Naive thymus-derived CD4-positive, alpha-beta T cell (primary cell): ENCODE results near the gene BAX. TPM values are rescaled to one million over a fixed set of nuclear protein-coding genes. Genes with fewer than 3 reads are reported as not detected.

ENCODE experiments used
- ATAC-seq: fragments of 150-1000 bp; cut with Tn5 transposase; 2 replicates; pipeline ENCODE4 v1.10.0; 2021; ENCODE audit warnings: mild to moderate bottlenecking, moderate library complexity
- CTCF ChIA-PET: fragments of 350-600 bp; sonication (Branson Sonifier 250); formaldehyde crosslinking; loops from one replicate; lab custom pipeline; 2021; ENCODE audit warnings: antibody characterized with exemption; lab: Charles Lee
- POLR2A ChIA-PET: fragments of 350-600 bp; sonication (Branson Sonifier 250); formaldehyde crosslinking; loops from one replicate; lab custom pipeline; 2021; ENCODE audit warnings: antibody characterized with exemption, inconsistent platforms; lab: Charles Lee
- DNase-seq, 9 donors: peaks; one replicate each; pipeline versions ENCODE4 v3.0.0 to v3.0.0-alpha.2; 2020 to 2022; ENCODE audit warnings: mixed read lengths in 1 of 9
- H3K27ac ChIP-seq: one replicate; pipeline ENCODE4 v1.7.0; 2013; ENCODE audit warnings: mild to moderate bottlenecking, low read depth, low read length, moderate library complexity
- H3K27me3 ChIP-seq, 2 donors: one replicate each; pipeline ENCODE4 v1.7.0; 2013; ENCODE audit warnings: low read length in 2 of 2, mild to moderate bottlenecking in 2 of 2, moderate library complexity in 2 of 2; ENCODE audit not compliant: control insufficient read depth in 2 of 2, insufficient read depth in 2 of 2
- H3K36me3 ChIP-seq, 3 experiments: 1 replicate in 2 of 3; 2 replicates in 1 of 3; pipeline ENCODE4 v1.7.0; 2013; ENCODE audit warnings: low read length in 3 of 3, mild to moderate bottlenecking in 3 of 3, moderate library complexity in 1 of 3; ENCODE audit not compliant: insufficient read depth in 3 of 3, control insufficient read depth in 2 of 3
- H3K4me1 ChIP-seq, 2 donors: one replicate each; pipeline ENCODE4 v1.7.0; 2013; ENCODE audit warnings: low read length in 2 of 2, mild to moderate bottlenecking in 2 of 2, moderate library complexity in 1 of 2; ENCODE audit not compliant: control insufficient read depth in 2 of 2, insufficient read depth in 2 of 2
- H3K4me3 ChIP-seq: 2 replicates; pipeline ENCODE4 v1.7.0; 2013; ENCODE audit warnings: mild to moderate bottlenecking, low read length
- H3K9me3 ChIP-seq, 3 experiments: 1 replicate in 2 of 3; 2 replicates in 1 of 3; pipeline ENCODE4 v1.7.0; 2013; ENCODE audit warnings: low read length in 3 of 3; ENCODE audit not compliant: control insufficient read depth in 2 of 3
- H3K27ac Mint-ChIP-seq, 9 donors: one replicate each; pipeline ENCODE4 v1.8.0; 2020 to 2022; ENCODE audit warnings: mixed read lengths in 9 of 9, mild to moderate bottlenecking in 8 of 9, moderate library complexity in 5 of 9, inconsistent platforms in 2 of 9
- H3K27me3 Mint-ChIP-seq, 5 donors: one replicate each; pipeline ENCODE4 v1.8.0; 2021 to 2022; ENCODE audit warnings: mixed read lengths in 5 of 5, mild to moderate bottlenecking in 1 of 5
- H3K36me3 Mint-ChIP-seq, 5 donors: one replicate each; pipeline ENCODE4 v1.8.0; 2020 to 2022; ENCODE audit warnings: mixed read lengths in 5 of 5, mild to moderate bottlenecking in 3 of 5, inconsistent platforms in 1 of 5
- H3K4me1 Mint-ChIP-seq, 7 donors: one replicate each; pipeline ENCODE4 v1.8.0; 2020 to 2022; ENCODE audit warnings: mixed read lengths in 7 of 7, mild to moderate bottlenecking in 3 of 7, inconsistent platforms in 1 of 7
- H3K4me3 Mint-ChIP-seq, 10 donors: one replicate each; pipeline ENCODE4 v1.8.0; 2020 to 2022; ENCODE audit warnings: mild to moderate bottlenecking in 10 of 10, mixed read lengths in 10 of 10, moderate library complexity in 6 of 10, inconsistent platforms in 2 of 10
- H3K9me3 Mint-ChIP-seq, 11 donors: one replicate each; pipeline ENCODE4 v1.8.0; 2020 to 2022; ENCODE audit warnings: mixed read lengths in 11 of 11, mild to moderate bottlenecking in 4 of 11, inconsistent platforms in 1 of 11, moderate library complexity in 1 of 11
- intact Hi-C, 2 donors: fragments of 100-400 bp; cut with micrococcal nuclease; formaldehyde crosslinking; loops; one replicate each; pipeline ENCODE4 v1.15.1; 2023
- polyA plus RNA-seq, 2 donors: library from polyadenylated mRNA; unstranded; fragments of 300-500 nt; fragmentation: Illumina TruSeq; gene quantifications; one replicate each; pipeline ENCODE4 v1.2.3, GENCODE V29; 2021
- total RNA-seq, 6 experiments: library from RNA in 5 of 6; stranded (reverse) in 5 of 6; gene quantifications; 1 replicate in 5 of 6; 2 replicates in 1 of 6; pipeline ENCODE4 v1.2.3 and lab custom pipeline; 2021 to 2026

BAX gene
- total and polyA plus RNA-seq, 7 experiments from 2014 or later = 49.1 to 355 (median 85.4) TPM

- peaks cover 8 to 39% (median 34%) of the 10 kb centered on the region in 7 donors for H3K4me1 Mint-ChIP-seq
- POLR2A ChIA-PET = interaction anchor here (0.8 to 1.3 kb wide), 5 partner anchors 10 to 24 kb away, joined by 3 to 6 read pairs (median 4); partner anchors contain the start of genes GYS1 and RUVBL2
- no peak overlapping the region for H3K27ac Mint-ChIP-seq
- intact Hi-C loops = loop anchor here (2.0 to 5.0 kb wide), 4 partner anchors 15 to 637 kb away; partner anchors contain the start of genes BAX (in 1 of the 2), CA11 (in 1 of the 2) and LMTK3 (in 1 of the 2)
- peak overlapping the region in 1 of 10 donors; percentile 69 for H3K4me3 Mint-ChIP-seq
- H3K36me3 ChIP-seq = peaks cover 0 to 59% (median 6%) of the 10 kb centered on the region in 3 experiments
- no peak overlapping the region for H3K4me3 ChIP-seq
- peaks cover 0 to 5% (median 0%) of the 10 kb centered on the region in 11 donors for H3K9me3 Mint-ChIP-seq
- no peak overlapping the region for H3K27ac ChIP-seq
- no peaks in the 10 kb centered on the region for H3K27me3 Mint-ChIP-seq
- peaks cover 0 to 28% (median 11%) of the 10 kb centered on the region in 5 donors for H3K36me3 Mint-ChIP-seq
- no peaks in the 10 kb centered on the region for H3K27me3 ChIP-seq
- CTCF ChIA-PET = interaction anchor here (0.6 to 2.9 kb wide), 14 partner anchors 9 to 1197 kb away, joined by 3 to 20 read pairs (median 4); partner anchors contain the start of genes BAX, GYS1, PPP1R15A and RUVBL2
- ATAC-seq (no peak), DNase-seq (no peak)
- H3K9me3 ChIP-seq = no peaks in the 10 kb centered on the region
- peaks cover 11 to 14% of the 10 kb centered on the region in 2 donors for H3K4me1 ChIP-seq
These were observed 14.8 kb downstream of the BAX start for GRCh38 chr19:48969276-48970138.

- no peak for ATAC-seq
- peaks cover 0 to 61% (median 6%) of the 10 kb centered on the region in 3 experiments for H3K36me3 ChIP-seq
- CTCF ChIA-PET = interaction anchor here (0.6 to 2.9 kb wide), 24 partner anchors 8 to 878 kb away, joined by 3 to 20 read pairs (median 4); partner anchors contain the start of genes BAX, DHDH, PPP1R15A and RUVBL2
These were observed 15.6 kb downstream of the BAX start for GRCh38 chr19:48970139-48970766.

GRCh38 chr19:48970923-48971395 is 16.3 kb downstream of the BAX start:
- ChIA-PET POLR2A (interaction anchor here (0.7 to 1.3 kb wide), 9 partner anchors 9 to 338 kb away, joined by 3 to 4 read pairs (median 3); no protein-coding TSS in a partner anchor), CTCF (interaction anchor here (0.6 to 2.9 kb wide), 25 partner anchors 8 to 877 kb away, joined by 3 to 20 read pairs (median 4); partner anchors contain the start of genes BAX, DHDH, GYS1 and PPP1R15A)
- Mint-ChIP-seq H3K27me3 (no peaks in the 10 kb centered on the region), H3K27ac (peak overlapping the region in 4 of 9 donors; percentile 26 to 77 (median 42)), H3K36me3 (peaks cover 0 to 24% (median 8%) of the 10 kb centered on the region in 5 donors), H3K9me3 (no peaks in the 10 kb centered on the region), H3K4me1 (peaks cover 5 to 26% (median 20%) of the 10 kb centered on the region in 7 donors), H3K4me3 (peak overlapping the region in 1 of 10 donors; percentile 18)
- intact Hi-C loops = loop anchor here (1.0 to 2.0 kb wide), 7 partner anchors 16 to 325 kb away; partner anchors contain the start of genes BAX (in 1 of the 2), CA11 (in 1 of the 2) and DHDH (in 1 of the 2)
- Histone ChIP-seq H3K4me3 (no peak overlapping the region), H3K27me3 (no peaks in the 10 kb centered on the region), H3K36me3 (peaks cover 0 to 61% (median 6%) of the 10 kb centered on the region in 3 experiments), H3K27ac (no peak overlapping the region), H3K4me1 (peaks cover 8 to 11% of the 10 kb centered on the region in 2 donors), H3K9me3 (no peaks in the 10 kb centered on the region)
- ATAC-seq (peak; percentile 85), DNase-seq (peak; percentile 57 to 81 (median 72))

More at GRCh38 chr19:48970139-48970766, 15.6 kb downstream of the BAX start:
- no peak overlapping the region for H3K27ac ChIP-seq
- H3K27me3 ChIP-seq = no peaks in the 10 kb centered on the region
- H3K4me3 ChIP-seq = no peak overlapping the region
- Mint-ChIP-seq H3K36me3 (peaks cover 0 to 28% (median 9%) of the 10 kb centered on the region in 5 donors), H3K27ac (no peak overlapping the region), H3K9me3 (peaks cover 0 to 5% (median 0%) of the 10 kb centered on the region in 11 donors), H3K4me1 (peaks cover 5 to 32% (median 27%) of the 10 kb centered on the region in 7 donors), H3K4me3 (no peak overlapping the region), H3K27me3 (no peaks in the 10 kb centered on the region)
- intact Hi-C loops = loop anchor here in 1 of 2 donors (2.0 kb wide), 1 partner anchor 15 kb away; the partner anchor contains the start of gene BAX
- DNase-seq = no peak
- H3K9me3 ChIP-seq = no peaks in the 10 kb centered on the region
- POLR2A ChIA-PET = interaction anchor here (0.7 to 1.3 kb wide), 9 partner anchors 8 to 325 kb away, joined by 3 to 6 read pairs (median 4); partner anchors contain the start of genes GYS1 and RUVBL2
- H3K4me1 ChIP-seq = peaks cover 9 to 12% of the 10 kb centered on the region in 2 donors

- CTCF ChIA-PET = interaction anchor here (1.0 to 1.7 kb wide), 3 partner anchors 8 to 24 kb away, joined by 3 to 5 read pairs (median 3); partner anchors contain the start of gene RUVBL2
- ATAC-seq (peak; percentile 78), DNase-seq (peak in 6 of 9 donors; percentile 34 to 53 (median 50))
- H3K27me3 Mint-ChIP-seq = no peaks in the 10 kb centered on the region
- H3K27ac Mint-ChIP-seq = peak overlapping the region in 2 of 9 donors; percentile 3 to 23
- H3K9me3 Mint-ChIP-seq = no peaks in the 10 kb centered on the region
- Histone ChIP-seq H3K4me1 (no peaks in the 10 kb centered on the region), H3K9me3 (no peaks in the 10 kb centered on the region), H3K4me3 (no peak overlapping the region), H3K27ac (no peak overlapping the region), H3K36me3 (peaks cover 0 to 24% (median 9%) of the 10 kb centered on the region in 3 experiments), H3K27me3 (no peaks in the 10 kb centered on the region)
- peaks cover 0 to 19% (median 8%) of the 10 kb centered on the region in 5 donors for H3K36me3 Mint-ChIP-seq
- peaks cover 0 to 7% (median under 1%) of the 10 kb centered on the region in 7 donors for H3K4me1 Mint-ChIP-seq
- no peak overlapping the region for H3K4me3 Mint-ChIP-seq
- POLR2A ChIA-PET = interaction anchor here (0.6 to 2.6 kb wide), 6 partner anchors 10 to 339 kb away, joined by 3 to 8 read pairs (median 4); partner anchors contain the start of genes DBP, FTL, GYS1 and RUVBL2
- intact Hi-C loops = no loop called here
These were observed 21.5 kb downstream of the BAX start for GRCh38 chr19:48975947-48976847.

- intact Hi-C loops = no loop called here
- H3K27me3 Mint-ChIP-seq = no peaks in the 10 kb centered on the region
- DNase-seq (no peak), ATAC-seq (no peak)
- H3K36me3 Mint-ChIP-seq = peaks cover 0 to 24% (median 8%) of the 10 kb centered on the region in 5 donors
- ChIA-PET POLR2A (interaction anchor here (1.4 to 2.6 kb wide), 2 partner anchors 11 to 16 kb away, joined by 7 to 8 read pairs; partner anchors contain the start of genes FTL, GYS1 and RUVBL2), CTCF (interaction anchor here (1.1 to 1.7 kb wide), 3 partner anchors 9 to 17 kb away, joined by 3 to 5 read pairs (median 3); partner anchors contain the start of gene RUVBL2)
- H3K27me3 ChIP-seq = no peaks in the 10 kb centered on the region
- H3K4me1 Mint-ChIP-seq = peaks cover 0 to 6% (median 0%) of the 10 kb centered on the region in 7 donors
- H3K27ac Mint-ChIP-seq = peak overlapping the region in 1 of 9 donors; percentile 3
- H3K36me3 ChIP-seq = peaks cover 0 to 24% (median 9%) of the 10 kb centered on the region in 3 experiments
- H3K4me3 ChIP-seq = no peak overlapping the region
- no peak overlapping the region for H3K27ac ChIP-seq
- H3K9me3 Mint-ChIP-seq = no peaks in the 10 kb centered on the region
- H3K9me3 ChIP-seq = no peaks in the 10 kb centered on the region
- H3K4me3 Mint-ChIP-seq = no peak overlapping the region
- H3K4me1 ChIP-seq = no peaks in the 10 kb centered on the region
These were observed 22.4 kb downstream of the BAX start for GRCh38 chr19:48977061-48977460.
